Mucosa of descending colon (tissue), 3 donors: ENCODE data around the gene RAB27B. TPM values are rescaled to one million over a fixed set of nuclear protein-coding genes. Genes with fewer than 3 reads are reported as not detected.
A peak's percentile ranks its signal among the peaks of the same experiment; 100 is the strongest.

Experiments used
- ATAC-seq: fragments of 200-7000 bp; cut with Tn5 transposase; one replicate; pipeline ENCODE4 v1.9.1; 2020; ENCODE audit warnings: mild to moderate bottlenecking, moderate library complexity
- DNase-seq, 3 donors: peaks; one replicate each; pipeline ENCODE4 v3.0.0-alpha.2; 2020
- H3K36me3 ChIP-seq: fragments of 200-600 bp; one replicate; pipeline ENCODE4 v1.8.0; 2021; ENCODE audit warnings: low read depth, mild to moderate bottlenecking
- H3K4me1 ChIP-seq: fragments of 200-600 bp; one replicate; pipeline ENCODE4 v1.8.0; 2021; ENCODE audit warnings: low read depth, mild to moderate bottlenecking
- H3K4me3 ChIP-seq: fragments of 200-600 bp; one replicate; pipeline ENCODE4 v1.8.0; 2021; ENCODE audit warnings: mild to moderate bottlenecking
- H3K9me3 ChIP-seq: fragments of 200-600 bp; one replicate; pipeline ENCODE4 v1.8.0; 2021; ENCODE audit warnings: mild to moderate bottlenecking
- CTCF ChIP-seq: fragments of 200-600 bp; IDR thresholded peaks from one replicate; pipeline ENCODE4 v1.8.0; 2022; ENCODE audit warnings: antibody characterized with exemption, mild to moderate bottlenecking
- intact Hi-C, 2 donors: fragments of 100-400 bp; cut with DNase I in 1 of 2; cut with micrococcal nuclease in 1 of 2; formaldehyde crosslinking; loops; one replicate each; pipeline versions ENCODE4 v1.11.0 to v1.11.1; 2022; cut with DNase I, micrococcal nuclease
- total RNA-seq, 3 donors: library from RNA; stranded (reverse); fragmentation: NEBNext Ultra II Directional in 2 of 3; extraction: Animal tissue kit (Norgen Biotek cat#: 25700) in 2 of 3; gene quantifications; one replicate each; pipeline versions ENCODE4 v1.2.1 to v1.2.4, GENCODE V29; 2021 to 2023
- donor health status: DM: no; HTN: no; CAD: no; lungs with moderate emphysema.
- donor health status: DM: no; HTN: no; CAD: no.
- donor health status: DM: no; HTN: yes; CAD: no.

RAB27B gene
- total RNA-seq, 3 donors from 2014 or later, result 3.3 to 14.9 (median 10.6) TPM

- DNase-seq, result no peak
- H3K4me1 ChIP-seq, result no peaks in the 10 kb centered on the region
- H3K9me3 ChIP-seq, result no peaks in the 10 kb centered on the region
- intact Hi-C loops, result no loop called here
- H3K36me3 ChIP-seq, result no peaks in the 10 kb centered on the region
- TF ChIP-seq CTCF, result no peak
- no peak for ATAC-seq
- no peak overlapping the region for H3K4me3 ChIP-seq
Measured at GRCh38 chr18:54787121-54787520, 41.2 kb upstream of the RAB27B start.

- TF ChIP-seq CTCF, result no peak
- Histone ChIP-seq H3K36me3 (no peaks in the 10 kb centered on the region), H3K4me3 (no peak overlapping the region), H3K9me3 (no peaks in the 10 kb centered on the region), H3K4me1 (no peaks in the 10 kb centered on the region)
- DNase-seq (no peak), ATAC-seq (peak; percentile 49)
- intact Hi-C loops, result no loop called here
Measured at GRCh38 chr18:54787616-54788015, 40.7 kb upstream of the RAB27B start.

GRCh38 chr18:54790109-54790508 lies 38.2 kb upstream of the RAB27B start:
- intact Hi-C loops, result no loop called here
- Histone ChIP-seq H3K36me3 (no peaks in the 10 kb centered on the region), H3K4me1 (no peaks in the 10 kb centered on the region), H3K4me3 (no peak overlapping the region), H3K9me3 (no peaks in the 10 kb centered on the region)
- DNase-seq (no peak), ATAC-seq (no peak)
- TF ChIP-seq CTCF, result no peak

- DNase-seq (no peak), ATAC-seq (no peak)
- H3K9me3 ChIP-seq, result no peaks in the 10 kb centered on the region
- intact Hi-C loops, result no loop called here
- H3K36me3 ChIP-seq, result no peaks in the 10 kb centered on the region
- H3K4me3 ChIP-seq, result no peak overlapping the region
- no peaks in the 10 kb centered on the region for H3K4me1 ChIP-seq
- TF ChIP-seq CTCF, result no peak
Measured at GRCh38 chr18:54791657-54792056, 36.6 kb upstream of the RAB27B start.

GRCh38 chr18:54792079-54792478 lies 36.2 kb upstream of the RAB27B start:
- H3K4me1 ChIP-seq, result no peaks in the 10 kb centered on the region
- intact Hi-C loops, result no loop called here
- DNase-seq (peak in 1 of 3 donors; percentile 31), ATAC-seq (no peak)
- TF ChIP-seq CTCF, result no peak
- no peak overlapping the region for H3K4me3 ChIP-seq
- H3K36me3 ChIP-seq, result no peaks in the 10 kb centered on the region
- H3K9me3 ChIP-seq, result no peaks in the 10 kb centered on the region

GRCh38 chr18:54794823-54795222 lies 33.5 kb upstream of the RAB27B start:
- H3K4me1 ChIP-seq, result no peaks in the 10 kb centered on the region
- intact Hi-C loops, result no loop called here
- no peaks in the 10 kb centered on the region for H3K36me3 ChIP-seq
- no peak overlapping the region for H3K4me3 ChIP-seq
- ATAC-seq (no peak), DNase-seq (no peak)
- no peak for TF ChIP-seq CTCF
- H3K9me3 ChIP-seq, result no peaks in the 10 kb centered on the region
